ENCODE measurements around the gene SLC44A5. TPM values are rescaled to one million over a fixed set of nuclear protein-coding genes. Genes with fewer than 3 reads are reported as not detected.
"Not testable (repeated sequence)": the region's sequence is repeated elsewhere in the genome, so short reads cannot be mapped to it uniquely, and the experiment has no call there.

SLC44A5 gene
- 0.12 TPM in 1 of 2 replicates, not detected in the other for total RNA-seq (2014; rRNA removed; shearing (Covaris generic))

DNA sequence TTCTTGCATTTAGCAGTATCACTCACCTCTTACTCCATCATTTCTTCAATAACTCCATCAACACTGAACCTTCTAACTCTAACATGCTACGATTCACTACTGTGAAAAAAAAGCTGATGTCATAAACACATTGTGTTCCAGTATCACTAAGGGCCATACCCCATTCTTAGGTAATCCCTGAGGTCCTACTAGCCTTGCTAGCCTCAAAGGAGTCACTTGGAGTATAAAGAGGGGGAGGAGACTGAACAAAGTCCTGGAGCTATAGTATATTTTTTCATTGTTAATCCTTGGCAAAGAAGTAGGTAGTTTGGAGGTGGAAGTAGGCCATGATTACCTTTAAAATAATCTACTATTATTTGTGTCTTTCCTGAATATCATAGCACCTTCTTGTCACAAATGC, at the start of gene SLC44A5:
Gene SLC44A5, minus strand, starts transcription at position 101 of the 400 bp plus-strand sequence. CDS start 69,667 bp downstream, outside the sequence.
- DNase-seq (ENCODE audit: low read depth) = no peak

DNA sequence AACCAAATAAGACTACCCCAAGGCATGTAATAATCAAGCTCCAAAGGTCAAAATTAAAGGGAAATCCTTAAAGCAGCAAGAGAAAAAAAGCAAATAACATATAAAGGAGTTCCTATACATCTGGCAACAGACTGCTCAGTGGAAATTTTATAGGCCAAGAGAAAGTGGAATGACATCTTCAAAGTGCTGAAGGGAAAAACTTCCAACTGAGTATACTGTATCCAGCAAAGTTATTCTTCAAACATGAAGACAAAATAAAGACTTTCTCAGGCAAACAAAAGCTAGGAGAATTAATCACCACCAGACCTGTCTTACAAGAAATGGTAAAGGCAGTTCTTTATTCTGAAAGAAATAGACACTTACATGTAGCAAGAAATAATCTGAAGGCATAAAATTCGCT, 45.0 kb upstream of the SLC44A5 start:
- no peak for DNase-seq (ENCODE audit: low read depth)

DNA sequence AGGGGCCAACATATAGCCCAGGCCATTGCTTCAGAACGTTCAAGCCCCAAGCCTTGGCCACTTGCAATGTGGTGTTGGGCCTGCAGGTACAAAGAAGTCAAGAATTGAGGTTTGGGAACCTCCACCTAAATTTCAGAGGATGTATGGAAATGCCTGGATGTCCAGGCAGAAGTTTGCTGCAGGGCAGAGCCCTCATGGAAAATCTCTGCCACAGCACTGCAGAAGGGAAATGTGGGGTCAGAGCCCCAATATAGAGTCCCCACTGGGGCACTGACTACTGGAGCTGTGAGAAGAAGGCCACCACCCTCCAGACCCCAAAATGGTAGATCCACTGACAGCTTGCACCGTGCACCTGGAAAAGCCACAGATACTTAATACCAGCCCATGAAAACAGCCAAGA, 36.3 kb upstream of the SLC44A5 start:
- not testable (repeated sequence) for DNase-seq (ENCODE audit: low read depth)

DNA sequence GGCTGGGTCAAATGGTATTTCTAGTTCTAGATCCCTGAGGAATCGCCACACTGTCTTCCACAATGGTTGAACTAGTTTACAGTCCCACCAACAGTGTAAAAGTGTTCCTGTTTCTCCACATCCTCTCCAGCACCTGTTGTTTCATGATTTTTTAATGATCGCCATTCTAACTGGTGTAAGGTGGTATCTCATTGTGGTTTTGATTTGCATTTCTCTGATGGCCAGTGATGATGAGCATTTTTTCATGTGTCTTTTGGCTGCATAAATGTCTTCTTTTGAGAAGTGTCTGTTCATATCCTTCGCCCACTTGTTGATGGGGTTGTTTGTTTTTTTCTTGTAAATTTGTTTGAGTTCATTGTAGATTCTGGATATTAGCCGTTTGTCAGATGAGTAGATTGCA, 34.2 kb upstream of the SLC44A5 start:
- not testable (repeated sequence) for DNase-seq (ENCODE audit: low read depth)

DNA sequence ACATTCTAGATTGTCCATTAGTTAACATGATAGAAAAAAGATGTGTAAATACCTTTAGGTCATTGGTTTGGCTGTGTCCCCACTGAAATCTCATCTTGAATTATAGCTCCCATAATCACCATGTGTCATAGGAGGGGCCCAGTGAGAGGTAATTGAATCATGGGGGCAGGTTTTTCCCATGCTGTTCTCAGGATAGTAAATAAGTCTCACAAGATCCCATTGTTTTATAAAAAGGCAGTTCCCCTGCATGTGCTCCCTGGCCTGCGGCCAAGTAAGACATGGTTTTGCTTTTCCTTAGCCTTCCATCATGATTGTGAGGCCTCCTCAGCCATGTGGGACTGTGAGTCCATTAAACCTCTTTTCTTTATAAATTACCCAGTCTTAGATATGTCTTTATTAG, 32.5 kb upstream of the SLC44A5 start:
- DNase-seq (ENCODE audit: low read depth) = peak; percentile 9

DNA sequence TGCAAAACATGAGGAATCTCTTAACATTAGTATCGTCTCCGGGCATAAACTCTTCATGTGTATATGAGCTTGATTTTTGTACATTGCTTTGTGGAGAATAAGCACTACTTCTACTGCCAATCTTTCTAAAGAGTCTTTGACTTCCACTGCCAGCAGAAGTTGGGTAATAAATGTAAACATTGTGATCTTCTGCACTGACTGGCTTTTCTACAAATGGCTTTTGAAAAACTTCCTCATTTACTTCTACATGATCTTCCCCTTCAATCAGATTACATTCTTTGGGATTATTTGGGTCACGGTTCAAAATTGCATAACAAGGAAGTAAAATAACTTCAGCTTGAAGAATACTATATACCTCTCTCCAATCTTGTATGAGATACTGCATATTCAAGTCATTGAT, 30.4 kb upstream of the SLC44A5 start:
- no peak for DNase-seq (ENCODE audit: low read depth)

DNA sequence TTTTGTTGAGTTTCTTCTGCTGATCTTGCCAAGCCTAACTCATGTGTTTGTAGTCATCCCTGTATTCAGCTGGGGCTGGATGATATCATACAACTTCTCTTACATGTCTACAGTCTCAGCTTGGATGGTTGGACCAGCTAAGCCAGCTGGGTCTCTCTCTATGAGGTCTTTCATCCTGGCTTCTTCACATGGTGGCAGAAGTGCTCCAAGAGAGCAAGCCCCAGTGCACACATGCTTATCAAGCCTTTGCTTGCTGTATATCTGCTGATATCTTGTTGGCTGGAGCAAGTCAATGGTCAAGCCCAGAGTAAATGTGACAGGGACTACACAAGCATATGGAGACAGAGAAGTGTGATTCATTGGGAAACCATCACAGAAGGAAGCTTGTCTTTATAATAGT, 29.2 kb upstream of the SLC44A5 start:
- DNase-seq (ENCODE audit: low read depth) = no peak

DNA sequence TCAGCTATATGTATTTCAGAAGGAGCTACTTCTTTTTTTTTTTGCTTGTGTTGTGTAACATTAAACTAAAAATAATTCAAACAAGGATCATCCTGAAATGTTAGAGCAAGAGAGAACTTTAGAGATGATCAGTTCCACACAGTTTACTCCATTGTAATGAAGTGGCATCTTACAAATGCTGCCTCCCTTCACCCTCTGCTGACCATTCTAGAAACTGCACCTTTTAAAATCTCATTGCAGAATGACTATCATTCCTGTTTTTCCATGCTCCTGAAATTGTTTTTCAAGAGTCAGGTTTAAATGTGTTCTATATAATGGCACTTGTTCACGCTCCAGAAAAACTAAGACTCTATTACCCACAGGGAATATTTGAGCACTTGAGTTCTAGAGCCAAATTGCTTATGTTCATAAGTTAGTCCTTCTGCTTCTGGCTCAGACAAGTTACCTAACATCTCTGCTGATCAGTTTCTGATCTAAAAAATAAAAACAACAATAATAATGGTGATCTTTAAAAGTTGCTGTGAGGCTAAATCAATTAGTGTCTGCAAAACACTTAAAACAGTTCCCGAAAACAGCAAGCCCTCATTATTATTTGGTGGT, 21.5 kb upstream of the SLC44A5 start:
- DNase-seq (ENCODE audit: low read depth) = peak; percentile 22

DNA sequence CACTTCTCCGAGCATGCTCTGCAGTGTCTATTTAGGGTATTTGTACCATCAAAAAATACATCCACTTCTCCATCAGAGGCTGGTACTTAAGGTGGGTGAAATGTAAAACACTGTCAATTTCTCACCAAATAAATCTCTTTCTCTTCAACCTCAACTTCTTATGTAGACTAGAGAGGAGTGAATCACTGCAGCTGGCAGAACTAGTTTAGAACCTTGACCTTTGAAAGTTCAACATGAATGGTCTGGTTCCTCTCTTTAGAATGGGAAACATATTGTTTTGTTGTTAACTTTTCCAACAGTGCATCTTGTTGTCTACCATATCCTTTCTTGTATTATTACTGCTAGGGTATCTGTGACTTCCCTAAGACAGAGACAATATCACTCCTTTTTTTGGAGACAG, 20.1 kb upstream of the SLC44A5 start:
- no peak for DNase-seq (ENCODE audit: low read depth)

DNA sequence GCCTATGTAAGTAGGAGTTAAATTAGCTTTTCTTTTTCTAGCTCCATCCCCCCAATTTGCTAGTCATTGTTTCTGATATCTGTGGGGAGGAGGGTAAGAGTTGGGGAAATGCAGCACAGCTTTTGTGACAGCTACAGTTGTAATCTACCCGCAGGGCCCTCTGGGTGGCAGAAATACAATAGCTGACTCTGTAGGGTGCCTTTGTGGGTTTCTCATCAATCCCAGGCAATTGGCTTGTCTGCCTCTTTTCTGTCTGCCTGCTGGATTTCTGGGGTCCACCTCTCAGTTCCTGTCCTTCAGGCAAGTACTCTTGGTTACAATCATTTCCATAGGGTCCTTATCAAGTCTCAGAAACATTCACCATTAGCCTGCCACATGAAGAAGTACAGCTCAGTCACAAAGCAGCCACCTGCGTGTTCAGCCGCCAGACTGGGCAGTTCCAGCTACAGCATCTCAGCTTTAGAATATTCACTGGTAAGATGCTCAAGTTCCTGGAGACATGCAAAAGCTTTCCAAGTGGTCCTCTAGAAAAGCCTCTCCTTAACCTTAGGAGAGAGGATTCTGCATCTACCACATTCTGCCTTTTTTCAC, 19.2 kb upstream of the SLC44A5 start:
- no peak for DNase-seq (ENCODE audit: low read depth)

DNA sequence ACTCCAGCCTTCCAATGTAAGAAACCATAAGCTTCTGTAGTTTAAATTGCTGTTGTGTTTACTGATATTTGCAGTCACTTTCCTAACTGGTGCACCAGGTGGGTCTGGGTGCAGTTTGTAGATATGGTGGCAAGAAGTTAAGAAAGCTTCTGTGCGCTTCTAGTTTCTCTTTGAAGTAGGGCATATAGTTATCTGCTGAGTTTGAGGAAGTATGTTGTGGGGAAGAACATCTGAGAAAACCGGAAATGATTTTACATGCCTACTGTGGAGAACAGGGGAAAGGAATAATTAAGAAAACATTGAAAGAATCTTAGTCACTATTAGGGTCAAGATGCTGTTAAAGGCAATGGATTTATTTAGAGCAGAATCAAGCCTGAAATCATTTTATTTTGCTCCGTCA, 14.9 kb upstream of the SLC44A5 start:
- no peak for DNase-seq (ENCODE audit: low read depth)

DNA sequence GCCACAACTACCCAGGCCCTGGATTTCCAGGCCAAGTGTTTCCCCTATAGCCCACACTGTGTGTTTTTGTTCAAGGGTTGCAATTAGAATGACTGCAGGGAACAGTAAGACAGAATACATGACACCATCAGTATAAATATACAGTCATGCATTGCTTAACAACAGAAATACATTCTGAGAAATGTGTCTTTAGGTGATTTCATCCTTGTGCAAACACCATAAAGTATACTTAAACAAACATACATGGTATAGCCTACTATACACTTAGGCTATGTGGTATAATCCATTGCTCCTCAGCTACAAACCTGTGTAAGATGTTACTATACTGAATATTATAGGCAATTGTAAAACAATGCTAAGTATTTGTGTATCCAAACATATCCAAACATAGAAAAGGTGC, 7.5 kb upstream of the SLC44A5 start:
- no peak for DNase-seq (ENCODE audit: low read depth)

DNA sequence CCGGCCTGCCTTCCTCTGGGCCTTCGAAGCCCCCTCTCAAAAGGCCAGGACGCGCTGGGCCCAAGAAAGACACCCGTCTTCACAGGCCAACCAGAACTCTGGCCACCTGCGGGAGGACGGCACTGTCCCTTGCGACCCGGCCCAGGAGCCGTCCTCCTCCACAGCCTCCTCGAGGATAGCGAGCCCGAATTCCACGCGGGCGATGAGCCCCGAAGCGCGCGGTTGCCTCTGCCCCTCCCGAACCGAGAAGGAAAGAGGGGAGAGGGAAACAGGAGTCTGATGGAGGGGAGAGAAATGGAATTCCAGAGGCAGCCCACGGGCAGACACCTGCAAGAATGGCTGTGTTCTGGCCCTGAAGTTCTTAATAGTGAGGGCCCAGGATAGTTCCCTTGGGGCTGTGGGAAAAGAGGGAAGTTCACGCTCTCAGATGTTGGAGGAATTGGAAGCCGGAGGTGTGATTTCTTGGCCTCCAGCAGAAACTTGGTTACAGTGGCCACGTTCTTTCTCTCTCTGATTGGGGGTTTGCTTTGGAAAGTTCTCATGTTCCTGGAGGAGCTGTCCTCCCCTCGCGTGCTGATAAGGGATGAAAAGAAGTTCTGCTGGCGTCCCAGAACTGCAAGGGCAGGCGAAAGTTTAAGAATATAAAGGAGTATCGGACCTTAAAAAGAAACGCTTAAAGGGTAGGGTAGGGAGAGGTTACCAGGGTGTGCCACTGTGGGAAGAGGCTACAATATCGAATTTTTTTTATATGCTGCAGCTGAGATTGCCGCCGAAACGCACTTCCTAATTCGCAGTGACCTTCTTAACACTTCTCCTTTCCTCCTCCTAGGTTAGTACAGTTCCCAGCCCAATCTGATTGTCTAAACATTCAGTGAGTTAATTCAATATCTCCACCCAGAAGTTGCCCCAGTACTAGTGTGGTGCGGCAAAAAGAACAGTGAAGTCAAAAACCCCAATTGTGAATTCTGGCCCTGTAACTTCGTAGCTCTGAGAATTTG, 5.8 kb upstream of the SLC44A5 start:
- peak; percentile 8 for DNase-seq (ENCODE audit: low read depth)

DNA sequence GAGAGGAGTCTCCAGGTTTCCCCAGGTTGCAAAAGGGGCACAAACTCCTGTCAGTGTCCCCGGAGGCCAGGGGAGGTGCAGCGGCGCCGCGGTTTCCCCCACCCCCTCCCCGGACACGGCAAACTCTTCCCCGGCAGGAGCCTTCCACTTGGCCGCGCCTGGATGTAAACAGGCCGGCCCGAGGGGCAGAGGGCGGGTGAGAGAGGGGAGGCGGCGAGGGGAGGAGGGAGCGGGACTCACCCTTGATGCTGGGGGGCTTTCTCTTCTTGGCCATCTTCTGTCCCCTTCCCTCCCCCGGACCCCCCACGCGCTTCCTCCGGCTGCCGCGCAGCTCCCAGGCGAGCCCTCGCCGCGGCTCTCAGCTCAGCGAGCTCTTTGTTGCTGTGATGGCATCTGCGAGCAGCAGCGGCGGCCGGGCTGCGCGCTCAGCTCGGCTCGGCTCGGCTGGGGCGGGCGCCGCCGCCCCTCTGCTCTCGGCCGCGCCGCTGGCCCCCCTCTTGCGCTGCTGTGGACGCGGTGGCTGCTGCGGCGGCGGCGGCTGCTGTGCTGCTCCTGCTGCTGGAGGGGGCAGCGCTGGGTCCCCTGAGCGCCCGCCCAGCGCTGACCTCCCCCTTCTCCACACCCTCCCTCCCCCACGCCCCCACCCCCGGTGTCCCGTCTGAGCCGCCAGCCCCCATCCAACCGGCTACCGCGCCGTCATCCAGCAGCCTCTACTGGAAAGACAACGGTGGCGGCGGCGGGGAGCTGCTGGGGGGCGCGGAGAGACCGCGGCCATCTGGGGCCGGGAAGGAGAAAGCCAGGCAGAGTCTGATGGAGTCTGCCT, 4.9 kb upstream of the SLC44A5 start:
- peak; percentile 8 for DNase-seq (ENCODE audit: low read depth)

DNA sequence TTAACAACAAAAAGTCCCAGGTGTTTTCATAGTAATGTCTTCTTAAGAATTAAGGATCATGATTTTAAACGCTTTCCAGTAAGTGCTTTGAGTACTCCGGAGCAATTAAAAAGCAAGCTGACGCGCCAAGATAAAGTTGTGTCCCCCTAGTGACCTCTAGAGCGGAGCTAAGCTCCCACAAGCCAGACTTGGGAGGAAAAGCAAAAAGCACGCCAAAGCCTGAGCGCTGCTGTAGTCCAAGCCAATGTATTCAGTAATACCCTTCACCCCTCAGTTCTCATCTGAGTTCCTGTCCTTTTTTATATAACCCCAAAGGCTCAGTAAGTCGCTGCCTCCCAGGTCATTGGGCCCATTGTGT, 3.5 kb upstream of the SLC44A5 start:
- no peak for DNase-seq (ENCODE audit: low read depth)

DNA sequence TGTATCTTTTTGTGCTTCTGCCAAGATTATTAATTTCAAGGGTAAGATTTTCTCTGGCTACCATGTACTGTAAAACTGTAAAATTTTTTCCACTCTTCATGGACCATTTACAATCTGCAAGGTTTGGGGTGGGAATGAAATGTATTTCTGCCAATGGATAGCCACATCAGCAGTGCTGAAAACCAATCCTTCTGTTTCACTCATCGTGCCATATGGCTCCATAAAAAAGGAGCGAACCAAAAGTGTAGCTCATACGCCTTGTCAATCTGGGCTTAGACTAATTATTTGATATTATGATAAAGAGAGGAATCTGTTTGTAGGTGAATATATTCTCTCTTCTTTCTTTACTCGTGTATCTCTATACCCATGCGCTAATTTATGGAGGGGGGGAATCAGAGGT, 3.0 kb upstream of the SLC44A5 start:
- no peak for DNase-seq (ENCODE audit: low read depth)

DNA sequence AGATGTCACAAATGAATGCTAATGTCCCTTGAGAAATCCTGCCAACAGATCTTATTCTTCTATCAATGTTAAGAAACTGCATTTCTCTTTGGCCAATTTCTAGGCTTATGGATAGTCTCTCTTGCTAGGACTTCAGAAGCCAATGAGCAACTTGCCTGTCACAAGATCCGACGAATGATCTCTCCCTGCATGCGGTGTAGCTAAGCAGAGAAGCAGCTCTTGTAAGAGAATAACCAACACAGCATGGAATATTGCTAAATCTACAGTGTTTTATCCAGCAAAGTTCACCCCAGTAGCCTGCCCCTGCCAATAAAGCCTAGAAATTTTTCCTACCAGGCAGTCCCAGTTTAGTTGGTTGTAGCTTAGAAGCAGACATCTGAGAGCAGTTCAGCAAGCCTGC, 2.1 kb upstream of the SLC44A5 start:
- DNase-seq (ENCODE audit: low read depth) = no peak

DNA sequence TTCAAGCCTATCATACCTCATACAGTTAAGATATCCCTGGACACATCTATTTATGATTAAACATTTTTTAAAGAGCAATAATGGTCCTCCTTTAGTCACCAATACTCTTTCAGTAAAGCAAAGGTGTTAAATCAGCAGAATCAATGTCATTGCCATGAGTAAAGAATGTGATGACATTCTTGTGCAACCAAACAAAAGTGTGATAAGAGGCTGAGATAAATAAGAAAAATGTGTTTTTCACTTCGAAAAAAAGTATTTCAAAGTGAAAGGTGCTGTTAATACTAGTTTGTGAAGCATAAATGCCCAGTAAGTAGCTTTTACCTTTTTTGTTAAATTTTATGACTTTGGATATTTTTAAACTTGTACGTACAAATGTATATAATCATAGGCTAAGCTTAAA, 8.4 kb downstream of the SLC44A5 start:
- DNase-seq (ENCODE audit: low read depth) = no peak

DNA sequence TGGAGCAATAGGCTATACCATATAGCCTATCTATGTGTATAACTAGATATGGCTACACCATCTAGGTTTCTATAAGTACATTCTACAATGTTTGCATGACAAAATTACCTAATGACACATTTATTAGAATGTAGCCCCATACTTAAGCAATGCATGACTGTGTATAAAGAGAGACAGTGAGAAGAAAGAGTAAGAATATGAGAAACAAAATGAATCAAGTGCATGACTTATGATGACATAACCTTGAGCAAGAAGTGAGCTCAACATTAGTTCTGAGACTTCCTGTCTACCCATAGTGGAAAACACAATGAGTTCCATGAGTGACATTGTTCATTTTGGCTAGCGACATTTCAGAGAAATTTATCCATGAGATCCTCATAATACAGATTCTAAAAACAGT, 10.1 kb downstream of the SLC44A5 start:
- no peak for DNase-seq (ENCODE audit: low read depth)

DNA sequence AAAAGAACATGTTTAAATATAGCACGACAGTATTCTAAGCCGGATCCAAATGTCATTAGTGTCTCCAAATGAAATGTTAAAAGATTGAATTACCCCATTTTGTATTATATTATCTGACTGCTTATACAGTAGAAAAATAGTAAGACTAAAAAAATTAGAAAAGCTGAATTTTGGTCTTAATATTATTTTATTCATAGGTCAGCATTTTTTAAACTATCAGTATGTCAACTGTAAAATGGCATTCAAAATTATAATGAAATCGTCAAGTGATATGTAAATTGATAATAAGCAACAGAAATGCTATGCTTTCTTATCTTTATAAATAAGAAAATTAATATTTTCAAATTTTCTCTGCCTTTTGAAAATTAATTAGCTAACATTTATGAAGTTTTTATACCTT, 16.6 kb downstream of the SLC44A5 start:
- no peak for DNase-seq (ENCODE audit: low read depth)

DNA sequence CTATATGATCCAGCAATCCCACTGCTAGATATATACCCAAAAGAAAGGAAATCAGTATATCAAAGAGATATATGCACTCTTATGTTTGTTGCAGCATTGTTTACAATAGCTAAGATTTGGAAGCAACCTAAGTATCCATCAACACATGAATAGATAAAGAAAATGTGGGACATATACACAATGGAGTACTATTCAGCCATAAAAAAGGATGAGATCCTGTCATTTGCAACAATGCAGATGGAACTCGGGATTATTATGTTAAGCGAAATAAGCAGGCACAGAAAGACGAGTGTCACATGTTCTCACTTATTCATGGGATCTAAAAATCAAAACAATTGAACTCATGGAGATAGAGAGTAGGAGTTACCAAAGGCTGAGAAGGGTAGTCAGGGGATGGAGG, 17.5 kb downstream of the SLC44A5 start:
- not testable (repeated sequence) for DNase-seq (ENCODE audit: low read depth)

DNA sequence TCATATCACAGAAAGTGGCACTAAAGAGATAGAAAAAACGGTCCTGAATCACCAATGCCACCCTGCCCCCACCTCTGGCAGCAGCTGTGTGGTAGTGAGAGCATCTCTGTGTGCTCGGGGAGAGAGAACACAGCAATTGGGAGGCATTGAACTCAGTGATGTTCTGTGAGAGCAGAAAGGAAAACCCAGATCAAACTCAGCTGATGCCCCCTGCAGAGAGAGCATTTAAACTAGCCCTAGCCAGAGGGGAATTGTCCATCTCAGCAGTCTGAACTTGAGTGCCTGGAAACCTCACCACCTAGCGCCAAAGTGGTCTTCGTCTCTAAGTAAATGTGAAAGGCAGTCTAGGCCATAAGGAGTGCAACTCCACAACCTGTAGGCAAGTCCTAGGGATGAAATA, 21.3 kb downstream of the SLC44A5 start:
- no peak for DNase-seq (ENCODE audit: low read depth)

Measured in RPMI7951 (cell line).